22Rv1 (cell line): Measurements from ENCODE around the gene SYT15.

Experiments used
- CTCF ChIP-seq: fragments of 450-650 bp; IDR thresholded peaks from 2 replicates; pipeline ENCODE4 v1.5.1; 2017; ENCODE audit warnings: mild to moderate bottlenecking
- ZFX ChIP-seq: fragments of 450-650 bp; IDR thresholded peaks from 2 replicates; pipeline ENCODE4 v1.6.1; 2017; ENCODE audit warnings: antibody characterized with exemption, borderline replicate concordance

- TF ChIP-seq CTCF (no peak), ZFX (no peak)
Observed at GRCh38 chr10:46546591-46547540, 32.1 kb upstream of the SYT15 start.
